ENCODE measurements around the gene RASA4B. TPM values are rescaled to one million over a fixed set of nuclear protein-coding genes. Genes with fewer than 3 reads are reported as not detected.
"Not testable (repeated sequence)": the region's sequence is repeated elsewhere in the genome, so short reads cannot be mapped to it uniquely, and the experiment has no call there.

RASA4B gene
- total RNA-seq, 4 donors from 2014 or later = 10.5 to 56.1 (median 32.3) TPM

GRCh38 chr7:102498321-102498720 is 19.3 kb downstream of the RASA4B start:
- not testable (repeated sequence) for H3K4me1 ChIP-seq; H3K27ac ChIP-seq; H3K36me3 ChIP-seq; H3K27me3 ChIP-seq; DNase-seq (ENCODE audit: low spot score in 2 of 2); H3K9me3 ChIP-seq; H3K4me3 ChIP-seq
- WGBS, 2 donors = 97 to 100% methylated on average over 3 to 4 of the region's 16 CpGs

GRCh38 chr7:102497308-102497707 is 20.3 kb downstream of the RASA4B start:
- not testable (repeated sequence) for H3K4me3 ChIP-seq; H3K27me3 ChIP-seq; H3K4me1 ChIP-seq; H3K27ac ChIP-seq; H3K9me3 ChIP-seq; DNase-seq (ENCODE audit: low spot score in 2 of 2); H3K36me3 ChIP-seq
- WGBS, 2 donors = no CpG with 5 or more reads among the region's 5 CpGs

- not testable (repeated sequence) for H3K4me1 ChIP-seq; H3K27ac ChIP-seq; H3K9me3 ChIP-seq; DNase-seq (ENCODE audit: low spot score in 2 of 2); H3K4me3 ChIP-seq; H3K36me3 ChIP-seq; H3K27me3 ChIP-seq
- WGBS, 2 donors = 86% methylated on average over 3 of the region's 10 CpGs; no CpG with 5 or more reads in 1 of the 2 donors
These were observed 20.7 kb downstream of the RASA4B start for GRCh38 chr7:102496861-102497260.

- not testable (repeated sequence) for H3K27ac ChIP-seq; H3K27me3 ChIP-seq; H3K36me3 ChIP-seq; H3K4me3 ChIP-seq; H3K4me1 ChIP-seq; DNase-seq (ENCODE audit: low spot score in 2 of 2); H3K9me3 ChIP-seq
- WGBS, 2 donors = no CpG with 5 or more reads among the region's 67 CpGs
These were observed 23.0 kb downstream of the RASA4B start for GRCh38 chr7:102494473-102495149.

GRCh38 chr7:102494026-102494425 is 23.6 kb downstream of the RASA4B start:
- not testable (repeated sequence) for H3K27me3 ChIP-seq, H3K9me3 ChIP-seq, H3K36me3 ChIP-seq, H3K4me1 ChIP-seq
- DNase-seq (ENCODE audit: low spot score in 2 of 2) = peak in 1 of 2 donors; percentile 4
- WGBS, 2 donors = no CpG with 5 or more reads among the region's 15 CpGs
- Histone ChIP-seq H3K4me3 (peak overlapping the region in 2 of 4 donors; percentile 18 to 40), H3K27ac (peak overlapping the region in 2 of 4 donors; percentile 62 to 82)

- H3K36me3 ChIP-seq; H3K9me3 ChIP-seq; DNase-seq (ENCODE audit: low spot score in 2 of 2); H3K27me3 ChIP-seq; H3K27ac ChIP-seq; H3K4me3 ChIP-seq; H3K4me1 ChIP-seq: not testable (repeated sequence)
- no CpG with 5 or more reads among the region's 33 CpGs for WGBS, 2 donors
These were observed 24.2 kb downstream of the RASA4B start for GRCh38 chr7:102493220-102493935.

GRCh38 chr7:102490529-102491075 is 27.0 kb downstream of the RASA4B start:
- not testable (repeated sequence) for H3K4me1 ChIP-seq, H3K27ac ChIP-seq, H3K4me3 ChIP-seq, H3K36me3 ChIP-seq, H3K9me3 ChIP-seq, H3K27me3 ChIP-seq
- 43 to 76% methylated on average over 2 to 3 of the region's 12 CpGs for WGBS, 2 donors
- DNase-seq (ENCODE audit: low spot score in 2 of 2) = peak; percentile 2 to 14

GRCh38 chr7:102484317-102484716 is 33.3 kb downstream of the RASA4B start:
- H3K9me3 ChIP-seq; H3K4me1 ChIP-seq; H3K36me3 ChIP-seq; H3K27ac ChIP-seq; DNase-seq (ENCODE audit: low spot score in 2 of 2); H3K27me3 ChIP-seq; H3K4me3 ChIP-seq: not testable (repeated sequence)
- no CpG with 5 or more reads among the region's 5 CpGs for WGBS, 2 donors

GRCh38 chr7:102481962-102482361 is 35.6 kb downstream of the RASA4B start:
- not testable (repeated sequence) for H3K27ac ChIP-seq; H3K9me3 ChIP-seq; H3K4me3 ChIP-seq; H3K4me1 ChIP-seq; H3K27me3 ChIP-seq; DNase-seq (ENCODE audit: low spot score in 2 of 2); H3K36me3 ChIP-seq
- WGBS, 2 donors = no CpG with 5 or more reads among the region's 10 CpGs

Data from tibial nerve (tissue), 4 donors.